Measurements from ENCODE around the gene WDR13.

DNA sequence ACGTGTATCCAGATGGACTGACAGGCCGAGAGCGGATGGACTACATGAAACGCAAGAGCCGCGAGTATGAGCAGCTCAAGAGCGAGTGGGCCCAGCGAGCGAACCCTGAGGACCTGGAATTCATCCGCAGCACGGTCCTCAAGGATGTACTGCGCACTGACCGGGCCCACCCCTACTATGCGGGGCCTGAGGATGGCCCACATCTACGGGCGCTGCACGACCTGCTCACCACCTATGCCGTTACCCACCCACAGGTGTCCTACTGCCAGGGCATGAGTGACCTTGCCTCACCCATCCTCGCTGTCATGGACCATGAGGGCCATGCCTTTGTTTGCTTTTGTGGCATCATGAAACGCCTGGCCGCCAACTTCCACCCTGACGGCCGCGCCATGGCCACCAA, 37.7 kb upstream of the WDR13 start:
- no peak for TF ChIP-seq POLR2A (IDR thresholded peaks at IDR 0.05)
- TF ChIP-seq, protein P1, sequence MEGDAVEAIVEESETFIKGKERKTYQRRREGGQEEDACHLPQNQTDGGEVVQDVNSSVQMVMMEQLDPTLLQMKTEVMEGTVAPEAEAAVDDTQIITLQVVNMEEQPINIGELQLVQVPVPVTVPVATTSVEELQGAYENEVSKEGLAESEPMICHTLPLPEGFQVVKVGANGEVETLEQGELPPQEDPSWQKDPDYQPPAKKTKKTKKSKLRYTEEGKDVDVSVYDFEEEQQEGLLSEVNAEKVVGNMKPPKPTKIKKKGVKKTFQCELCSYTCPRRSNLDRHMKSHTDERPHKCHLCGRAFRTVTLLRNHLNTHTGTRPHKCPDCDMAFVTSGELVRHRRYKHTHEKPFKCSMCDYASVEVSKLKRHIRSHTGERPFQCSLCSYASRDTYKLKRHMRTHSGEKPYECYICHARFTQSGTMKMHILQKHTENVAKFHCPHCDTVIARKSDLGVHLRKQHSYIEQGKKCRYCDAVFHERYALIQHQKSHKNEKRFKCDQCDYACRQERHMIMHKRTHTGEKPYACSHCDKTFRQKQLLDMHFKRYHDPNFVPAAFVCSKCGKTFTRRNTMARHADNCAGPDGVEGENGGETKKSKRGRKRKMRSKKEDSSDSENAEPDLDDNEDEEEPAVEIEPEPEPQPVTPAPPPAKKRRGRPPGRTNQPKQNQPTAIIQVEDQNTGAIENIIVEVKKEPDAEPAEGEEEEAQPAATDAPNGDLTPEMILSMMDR (IDR thresholded peaks at IDR 0.05): no peak
- TF ChIP-seq POLR2AphosphoS5 (IDR thresholded peaks at IDR 0.05): no peak
